Activated T-helper 9 cell treated with anti-CD3 and anti-CD28 coated beads, Interleukin-2, amount 50 U/mL, for 16 hours (primary cell): ENCODE data around the gene SLC39A6.
"Not testable (repeated sequence)": the region's sequence is repeated elsewhere in the genome, so short reads cannot be mapped to it uniquely, and the experiment has no call there.

Experiments
- DNase-seq: peaks from one replicate; pipeline ENCODE4 v3.0.0-alpha.2; 2020; ENCODE audit warnings: low read depth

Gene SLC39A6

DNA sequence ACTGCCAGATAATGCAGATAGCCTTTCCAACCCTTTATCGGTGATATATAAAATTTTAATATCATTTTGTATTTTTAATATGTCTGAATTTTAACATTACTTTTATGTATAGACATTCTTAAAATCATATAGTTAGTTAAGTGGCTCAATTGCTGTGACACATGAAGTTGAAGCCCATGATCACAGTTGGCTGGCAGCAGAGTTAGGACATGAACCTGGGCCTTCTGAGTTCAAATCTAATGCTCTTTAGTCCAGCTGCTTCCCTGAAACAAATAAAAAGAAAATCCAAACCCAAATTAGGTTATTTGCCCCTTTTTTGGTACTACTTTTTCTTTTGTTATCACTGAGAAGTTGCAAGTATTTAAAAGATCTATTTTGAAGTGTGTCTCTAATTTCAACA is 6.1 kb upstream of the SLC39A6 start:
- no peak for DNase-seq

- no peak for DNase-seq
Observed at GRCh38 chr18:36132756-36133155, 3.6 kb upstream of the SLC39A6 start.

GRCh38 chr18:36131692-36132483 is 2.7 kb upstream of the SLC39A6 start:
- no peak for DNase-seq

GRCh38 chr18:36130883-36131653 is 1.9 kb upstream of the SLC39A6 start:
- no peak for DNase-seq

DNA sequence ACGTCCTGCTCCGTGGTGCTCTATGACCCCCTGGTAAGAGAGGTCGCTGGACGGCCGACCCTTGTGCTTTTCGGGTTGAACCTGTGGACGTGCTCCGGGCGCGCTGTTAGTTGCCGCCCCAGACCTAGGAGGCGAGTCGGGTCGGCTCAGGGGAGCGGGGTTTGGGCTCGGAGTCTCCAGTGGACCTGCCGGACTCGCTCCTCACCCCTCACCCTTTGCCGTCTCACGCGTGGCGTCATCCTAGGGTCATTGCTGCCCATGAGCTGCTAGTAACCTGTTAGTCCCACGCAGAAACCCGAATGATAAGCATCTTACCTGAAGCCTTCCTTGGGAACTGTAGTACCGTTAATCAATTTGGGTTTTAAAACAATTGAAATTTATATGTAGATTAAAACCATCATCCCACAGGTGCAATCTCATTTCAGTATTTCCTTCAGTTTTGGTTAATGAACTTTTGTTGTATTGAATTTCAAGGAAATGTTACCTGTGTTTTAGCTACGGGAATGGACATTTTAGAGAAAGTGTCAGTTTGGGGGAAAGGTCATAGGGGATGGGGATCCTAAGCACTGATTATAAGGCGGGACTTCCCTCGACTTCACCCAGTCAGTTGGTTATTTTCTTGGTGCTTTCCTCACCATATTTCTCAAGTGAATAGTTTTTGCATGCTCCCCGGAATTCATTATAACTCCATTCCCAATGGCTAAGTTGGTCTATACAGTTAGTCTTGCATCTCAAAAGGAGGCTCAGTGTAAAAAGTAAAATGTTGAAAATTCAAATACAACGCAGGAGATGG is 1.1 kb upstream of the SLC39A6 start:
- DNase-seq, result no peak

DNA sequence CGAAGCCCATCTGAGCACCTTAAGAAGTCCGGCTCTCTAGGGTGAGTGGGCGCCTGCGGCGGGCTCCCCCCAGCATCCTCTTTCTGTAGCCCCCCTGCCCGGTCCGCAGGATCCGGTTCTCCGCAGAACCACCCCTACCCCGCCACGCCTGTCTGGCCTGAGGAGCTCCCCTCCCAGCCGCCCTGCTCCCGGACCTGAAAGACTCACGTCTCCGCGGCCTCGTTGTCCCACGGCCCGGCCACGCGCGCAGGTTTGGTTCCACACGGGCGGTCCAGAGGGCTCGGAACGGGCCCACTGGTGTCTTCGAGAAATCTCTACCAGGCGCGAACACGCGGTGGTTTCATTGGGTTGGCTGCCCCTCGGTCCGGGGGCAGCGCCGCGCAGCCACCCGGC is 237 bp downstream of the SLC39A6 start:
- DNase-seq, result no peak

GRCh38 chr18:36128530-36128870 is 640 bp downstream of the SLC39A6 start:
- DNase-seq, result no peak

GRCh38 chr18:36127836-36128529 is 1.2 kb downstream of the SLC39A6 start:
- DNase-seq, result no peak

DNA sequence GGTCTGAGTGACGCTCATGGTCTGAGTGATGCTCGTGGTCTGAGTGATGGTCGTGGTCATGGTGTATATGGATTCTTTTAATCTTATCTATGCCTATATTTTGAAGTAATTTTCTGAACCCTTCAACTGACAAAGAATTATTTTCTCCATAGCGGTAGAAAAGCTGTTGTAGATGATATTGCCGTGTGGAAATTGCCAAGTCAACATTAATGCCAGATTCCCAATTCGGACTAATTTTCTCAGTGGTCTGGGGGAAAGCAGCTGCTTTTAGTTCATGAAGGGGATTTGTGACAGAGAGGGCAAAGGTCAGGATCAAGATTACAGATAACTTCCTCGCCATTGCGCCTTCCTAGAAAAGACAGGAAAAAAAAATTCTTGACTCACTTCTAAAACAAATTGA is 2.5 kb downstream of the SLC39A6 start:
- DNase-seq, result no peak

GRCh38 chr18:36124841-36125240 is 4.3 kb downstream of the SLC39A6 start:
- DNase-seq, result no peak

DNA sequence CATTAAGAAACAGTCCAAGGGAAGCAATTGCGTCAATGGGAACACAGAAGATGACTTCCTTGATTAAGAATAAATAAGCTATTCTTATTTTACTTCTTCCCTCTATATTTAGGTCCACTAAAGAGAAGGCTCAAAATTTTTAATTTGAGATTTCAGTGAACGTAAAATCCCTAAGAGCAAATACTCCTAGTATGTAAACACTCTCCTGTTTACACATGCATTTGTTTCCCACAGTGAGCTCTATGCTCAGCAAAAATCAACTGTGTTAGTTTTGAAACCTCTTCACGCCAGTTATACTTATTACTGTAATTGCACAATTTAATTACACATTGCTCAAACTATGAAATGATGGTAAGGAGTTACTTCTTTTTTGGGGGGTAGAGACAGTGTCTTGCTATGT is 8.8 kb downstream of the SLC39A6 start:
- DNase-seq, result no peak

GRCh38 chr18:36116771-36117170 is 12.4 kb downstream of the SLC39A6 start:
- not testable (repeated sequence) for DNase-seq

- DNase-seq, result no peak
Observed at GRCh38 chr18:36114738-36115137, 14.4 kb downstream of the SLC39A6 start.

- DNase-seq, result no peak
Observed at GRCh38 chr18:36114251-36114650, 14.9 kb downstream of the SLC39A6 start.

DNA sequence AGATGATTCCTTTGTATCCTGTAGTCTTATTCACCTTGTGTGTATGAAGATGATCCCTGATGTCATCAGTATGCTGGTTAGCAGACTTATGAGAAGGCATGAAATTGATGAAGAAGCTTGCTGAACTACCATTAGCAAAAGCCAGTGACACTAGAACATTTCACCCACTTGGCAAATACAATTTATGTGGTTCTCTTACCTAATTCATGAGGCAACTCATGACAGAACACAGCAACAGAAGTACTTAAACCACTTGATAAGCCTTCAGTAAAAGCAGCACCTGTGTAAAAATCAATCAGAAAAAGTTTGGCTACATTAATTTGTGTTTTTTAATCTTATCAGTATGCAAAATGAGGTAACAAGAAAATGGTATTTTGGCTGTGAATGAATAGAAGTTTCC is 16.8 kb downstream of the SLC39A6 start:
- DNase-seq, result no peak

- DNase-seq, result no peak
Observed at GRCh38 chr18:36109737-36110136, 19.4 kb downstream of the SLC39A6 start.

- no peak for DNase-seq
Observed at GRCh38 chr18:36108601-36109000, 20.5 kb downstream of the SLC39A6 start.

- no peak for DNase-seq
Observed at GRCh38 chr18:36108196-36108595, 20.9 kb downstream of the SLC39A6 start.

- DNase-seq, result no peak
Observed at GRCh38 chr18:36107477-36107876, 21.7 kb downstream of the SLC39A6 start.

DNA sequence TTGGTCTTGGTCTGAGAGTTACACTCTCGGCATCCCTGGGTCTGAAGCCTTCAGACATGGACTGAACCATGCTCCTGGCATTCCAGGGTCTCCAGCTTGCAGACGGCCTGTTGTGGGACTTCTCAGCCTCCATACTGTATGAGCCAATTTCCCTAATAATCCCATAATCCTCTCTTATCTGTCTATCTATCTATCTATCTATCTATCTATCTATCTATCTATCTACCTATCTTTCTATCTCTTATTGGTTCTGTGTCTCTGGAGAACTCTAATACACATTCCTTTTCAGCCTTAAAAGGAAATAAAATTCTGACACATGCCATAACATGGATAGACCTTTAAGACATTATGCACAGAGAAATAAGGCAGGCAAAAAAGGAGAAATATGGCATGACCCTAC is 24.4 kb downstream of the SLC39A6 start:
- DNase-seq, result no peak

- no peak for DNase-seq
Observed at GRCh38 chr18:36101943-36102342, 27.2 kb downstream of the SLC39A6 start.

GRCh38 chr18:36099311-36099710 is 29.8 kb downstream of the SLC39A6 start:
- no peak for DNase-seq
